HG03039 (cell line): Measurements from ENCODE around the gene RWDD3.

Experiments
- ATAC-seq: cut with Tn5 transposase; IDR thresholded peaks from one replicate; pipeline ENCODE4 v1.9.1; 2021; ENCODE audit warnings: mild to moderate bottlenecking, moderate library complexity; ENCODE audit not compliant: unreplicated experiment

The RWDD3 gene

DNA sequence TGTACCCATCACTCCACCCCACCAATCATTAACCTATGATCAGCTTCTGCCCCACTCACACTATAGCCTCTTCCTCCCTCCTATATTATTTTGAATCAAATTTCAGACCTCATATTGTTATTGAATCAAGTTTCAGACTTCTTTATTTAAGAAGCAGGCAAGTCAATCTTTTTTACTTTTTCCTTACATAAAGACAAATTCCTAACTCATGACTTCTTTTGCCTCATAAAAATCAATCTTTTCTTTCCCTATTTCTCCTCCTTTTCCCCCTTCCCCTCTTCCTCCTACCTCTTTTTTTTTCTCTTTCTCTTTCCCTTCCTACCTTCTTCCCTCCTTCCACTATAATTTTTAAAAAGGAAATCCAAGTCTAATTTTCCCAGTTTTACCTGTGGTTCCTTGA, 4.3 kb upstream of the RWDD3 start:
- no peak for ATAC-seq

DNA sequence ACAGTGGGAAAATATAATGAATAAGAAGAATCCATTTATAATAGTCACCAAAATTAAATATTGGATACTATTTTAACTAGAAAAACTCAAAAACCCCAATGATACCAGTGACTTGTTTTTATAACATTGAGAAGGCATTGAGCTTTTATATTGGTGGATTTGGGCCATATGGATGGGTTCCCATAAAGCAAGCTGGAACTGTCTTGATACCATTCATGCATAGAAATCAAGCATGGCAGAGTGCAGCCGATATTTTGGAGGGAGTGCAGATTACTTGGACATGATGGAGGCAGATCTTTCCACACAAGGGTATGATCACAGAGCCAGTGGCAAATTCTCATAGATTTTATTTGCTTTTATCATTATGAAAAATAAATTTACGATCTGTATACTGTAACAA, 3.8 kb upstream of the RWDD3 start:
- ATAC-seq = no peak

DNA sequence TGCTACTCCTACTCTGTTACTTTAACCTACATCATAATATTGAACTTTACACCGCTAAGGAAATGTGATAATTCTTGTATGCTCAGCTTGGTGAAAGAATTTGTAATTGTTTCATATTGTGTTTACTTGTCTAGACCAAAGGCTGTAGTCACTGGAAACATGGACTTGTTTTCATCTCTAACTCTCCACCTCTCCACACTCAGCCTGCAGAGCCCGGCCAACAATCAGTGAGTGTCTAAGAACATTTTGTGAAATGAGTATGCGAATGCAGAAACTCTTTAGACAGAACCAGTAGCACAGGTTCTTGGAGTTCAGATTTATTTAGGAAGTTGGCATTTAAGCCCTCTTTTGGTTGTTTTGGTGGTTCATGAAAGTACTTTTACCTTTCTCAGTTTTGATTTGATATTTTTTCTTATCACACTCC, 3.2 kb upstream of the RWDD3 start:
- no peak for ATAC-seq

DNA sequence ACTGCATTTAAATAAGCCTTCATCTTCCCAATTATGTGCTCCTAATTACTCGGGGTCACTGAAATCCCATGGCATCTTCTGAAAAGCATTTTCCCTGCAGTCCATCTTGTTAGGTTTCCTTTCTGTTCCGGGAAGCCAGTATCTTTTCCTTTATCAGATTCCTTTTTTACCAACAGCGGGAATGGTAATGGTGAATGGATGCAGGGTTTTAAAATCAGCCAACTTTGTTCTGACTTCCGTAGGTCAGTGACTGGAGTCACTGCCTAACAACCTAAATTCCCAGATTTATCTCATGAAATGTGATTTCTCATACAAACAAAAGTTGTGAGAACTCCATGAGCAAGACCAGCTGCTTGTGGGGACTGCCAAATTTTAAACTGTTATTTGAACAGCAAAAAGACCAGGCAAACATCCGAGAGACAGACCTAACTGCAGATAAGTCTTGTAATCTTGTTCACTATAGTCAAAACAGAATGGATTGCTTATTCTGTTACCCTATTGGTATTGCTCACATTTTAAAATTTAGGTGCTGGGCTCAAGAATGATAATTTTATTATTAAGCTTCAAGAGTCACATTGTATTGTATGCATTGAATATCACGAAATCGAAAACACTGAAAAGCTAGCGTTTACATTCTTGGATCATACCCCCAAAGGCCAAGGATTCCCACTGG, 1.2 kb upstream of the RWDD3 start:
- no peak for ATAC-seq

DNA sequence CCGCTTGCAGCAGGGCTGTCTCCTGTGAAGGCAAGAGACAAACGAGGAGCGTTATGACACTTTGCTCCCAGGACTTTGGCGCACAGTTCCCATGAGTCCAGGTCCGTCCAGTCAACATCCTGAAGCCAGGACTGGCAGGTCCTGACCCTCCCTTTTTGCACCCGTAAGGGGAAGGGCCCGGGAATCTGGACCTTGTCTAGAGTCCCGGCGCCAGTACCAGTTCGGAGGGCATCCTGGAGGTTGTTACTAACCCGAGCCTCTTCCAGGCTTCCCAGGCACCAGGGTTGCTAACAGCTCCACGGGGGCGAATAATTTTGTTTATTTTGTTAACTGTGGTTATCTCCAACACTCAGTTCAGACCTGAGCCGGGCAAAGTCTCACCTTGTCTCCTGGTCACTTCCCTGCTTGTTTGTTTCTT, 682 bp upstream of the RWDD3 start:
- no peak for ATAC-seq

DNA sequence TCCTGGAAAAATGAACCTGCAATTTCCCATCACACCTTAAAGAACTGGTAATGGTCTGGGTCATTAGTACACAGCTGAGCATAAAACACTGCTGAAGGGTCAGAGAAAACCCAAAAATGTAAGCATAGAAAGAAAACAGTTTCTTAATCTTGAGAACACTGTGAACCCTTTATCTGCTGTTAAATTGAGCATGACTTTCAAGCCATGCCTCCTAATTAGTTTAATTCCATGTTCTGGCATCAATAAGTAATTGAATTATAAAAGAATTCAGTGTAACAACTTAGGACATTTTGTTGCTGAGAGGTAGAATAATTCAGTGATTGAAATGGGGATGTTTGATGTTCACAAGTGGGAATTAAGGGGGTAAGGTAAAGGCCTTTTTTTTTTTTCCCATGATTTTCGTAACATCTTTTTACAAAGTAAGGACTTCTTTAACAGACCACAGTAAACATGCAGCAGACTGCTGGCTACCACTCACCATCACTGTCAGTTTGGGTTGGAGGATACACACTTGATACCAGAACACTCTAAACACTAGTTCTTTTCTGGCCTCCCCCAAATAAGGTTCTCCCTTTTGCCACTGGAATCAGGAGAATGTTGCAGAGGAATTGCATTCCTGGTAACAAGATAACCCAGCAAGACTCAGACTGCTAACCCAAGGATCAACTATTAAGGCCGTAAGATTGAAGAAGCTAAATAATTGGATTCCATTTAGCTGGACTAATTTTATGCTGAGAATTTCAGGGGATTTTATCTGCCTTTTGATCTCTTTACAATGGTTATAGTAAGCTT, 3.0 kb downstream of the RWDD3 start:
- ATAC-seq = no peak

DNA sequence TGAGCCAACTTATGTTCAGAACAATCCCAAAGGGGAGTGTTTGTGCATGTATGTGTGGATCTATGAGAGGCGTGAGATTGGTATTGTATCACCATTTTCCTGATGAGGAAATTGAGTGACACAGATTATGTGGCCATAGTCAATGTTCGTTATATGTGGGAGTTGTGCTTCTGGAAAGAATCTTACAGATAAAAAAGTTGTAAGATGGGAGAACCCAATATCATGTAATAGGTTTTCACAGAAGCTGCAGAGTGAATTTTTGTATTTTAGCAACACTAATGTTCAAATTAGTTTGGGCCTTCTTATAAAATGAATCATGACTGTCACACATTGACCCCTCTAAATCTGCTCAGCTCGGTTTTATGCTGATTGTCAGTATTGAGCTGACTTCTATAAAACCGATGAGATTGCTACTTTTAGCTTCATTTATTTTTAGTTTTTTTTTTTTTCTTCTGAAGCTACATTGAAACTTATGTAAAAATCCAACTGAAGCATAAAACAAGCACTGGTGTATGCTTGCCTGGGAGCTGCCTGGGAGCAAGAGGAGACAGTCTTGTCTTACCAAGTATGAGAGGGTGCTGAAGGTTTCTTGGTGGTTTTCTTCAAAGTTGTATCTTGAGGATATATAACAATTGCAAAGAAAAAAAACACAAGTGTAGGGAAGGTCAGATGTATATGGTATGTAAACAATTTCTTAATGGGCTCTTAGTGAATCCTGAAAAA, 4.1 kb downstream of the RWDD3 start:
- ATAC-seq = no peak

DNA sequence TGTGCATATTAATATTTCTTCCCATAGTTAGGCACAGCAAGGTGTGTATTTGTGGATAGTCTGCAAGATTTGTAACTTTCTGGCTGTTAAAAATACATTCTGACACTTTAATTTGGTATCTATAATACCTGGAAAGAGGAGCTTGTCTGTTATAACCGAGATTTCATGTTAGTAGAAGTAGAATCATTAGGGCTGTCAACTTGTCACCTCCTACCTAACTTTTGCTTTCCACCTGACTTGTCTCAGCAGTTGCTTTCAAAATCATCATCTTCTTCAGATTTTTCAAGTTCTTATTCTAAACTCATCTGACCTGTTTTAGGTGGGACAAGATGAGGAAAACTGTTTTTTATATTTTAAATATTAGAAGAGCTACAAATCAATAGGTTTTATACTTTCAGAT, 11.0 kb downstream of the RWDD3 start:
- ATAC-seq = no peak

DNA sequence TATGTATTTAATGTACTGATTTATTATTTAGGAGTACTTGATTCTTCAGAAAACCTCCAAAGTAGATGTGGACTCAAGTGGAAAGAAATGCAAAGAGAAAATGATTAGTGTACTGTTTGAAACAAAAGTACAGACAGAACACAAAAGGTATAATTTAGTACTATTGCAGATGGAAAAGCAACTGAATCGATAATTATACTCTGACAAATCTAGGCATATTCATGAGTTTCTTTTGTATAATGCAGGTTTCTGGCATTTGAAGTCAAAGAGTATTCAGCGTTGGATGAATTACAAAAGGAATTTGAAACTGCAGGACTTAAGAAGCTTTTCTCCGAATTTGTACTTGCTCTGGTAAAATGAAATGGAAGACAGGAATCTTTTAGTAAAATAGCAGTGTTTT, 12.5 kb downstream of the RWDD3 start:
- ATAC-seq = no peak

DNA sequence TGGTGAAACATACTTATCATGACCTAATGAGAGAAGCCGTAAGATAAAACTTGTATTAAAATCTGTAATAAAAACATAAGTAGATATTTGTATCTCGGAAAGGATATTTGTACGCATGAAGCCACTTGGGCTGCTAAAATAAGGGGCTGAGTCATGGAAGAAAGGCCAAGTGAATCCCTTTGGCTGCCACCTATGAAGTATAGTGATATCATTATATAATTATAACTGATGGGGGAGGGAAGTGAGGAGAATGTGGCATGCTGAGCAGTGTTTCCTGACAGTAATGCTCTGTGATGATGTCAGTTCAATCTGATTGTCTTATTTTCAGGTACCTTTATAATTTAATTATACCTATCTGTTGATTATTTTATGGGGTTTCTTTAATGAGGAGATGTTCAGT, 13.6 kb downstream of the RWDD3 start:
- no peak for ATAC-seq

DNA sequence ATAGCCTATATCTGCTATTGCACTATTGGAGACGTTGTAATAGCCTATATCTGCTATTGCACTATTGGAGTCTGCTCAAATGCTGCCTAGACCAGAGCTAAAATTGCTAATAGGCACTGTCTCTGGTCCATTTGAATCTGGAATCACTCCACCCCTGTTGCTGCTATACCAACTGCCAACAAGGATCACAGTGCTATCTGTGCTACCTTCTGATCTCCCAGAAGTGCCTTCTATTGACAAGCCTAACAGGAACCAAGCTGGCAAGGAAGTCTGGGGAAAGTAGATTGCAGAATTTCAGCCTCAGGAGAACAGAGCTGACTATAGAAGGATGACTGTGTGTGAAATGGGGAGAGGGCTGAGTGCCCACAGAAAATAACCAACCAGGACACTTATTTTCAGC, 15.9 kb downstream of the RWDD3 start:
- no peak for ATAC-seq

DNA sequence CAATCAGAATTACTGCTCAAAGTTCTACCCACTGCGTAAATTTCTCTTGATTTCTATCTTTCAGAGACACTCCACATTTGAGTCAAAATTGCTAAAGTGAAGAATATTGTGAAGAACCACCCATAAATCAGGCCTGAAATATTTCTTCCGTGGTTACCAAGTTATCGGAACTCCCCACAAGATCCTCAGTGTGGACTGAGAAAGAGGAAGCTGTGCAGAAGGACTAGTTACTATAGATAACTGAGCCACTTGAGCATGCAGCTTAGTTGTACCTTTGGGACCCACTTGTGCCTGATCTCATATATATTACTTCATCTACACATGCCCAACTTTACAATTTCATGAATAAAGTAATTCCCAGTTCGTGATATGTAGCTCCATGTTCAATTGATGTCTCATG, 18.4 kb downstream of the RWDD3 start:
- no peak for ATAC-seq

DNA sequence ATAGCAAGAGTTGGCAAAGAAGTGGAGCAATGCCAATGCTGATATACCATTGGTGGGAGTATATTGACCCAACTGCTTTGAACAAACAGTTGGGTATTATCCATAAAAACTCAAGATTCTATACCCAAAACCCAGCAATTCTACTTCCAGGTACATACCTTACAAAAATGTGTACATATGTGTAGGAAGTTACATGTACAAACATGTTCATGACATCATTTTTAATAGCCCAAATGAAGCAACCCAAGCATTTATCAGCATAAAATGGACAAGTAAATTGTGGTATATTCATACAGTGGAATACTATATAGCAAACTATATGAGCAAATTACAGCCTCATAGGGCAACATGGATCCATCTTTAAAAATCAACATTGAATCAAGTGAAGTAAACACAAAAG, 20.9 kb downstream of the RWDD3 start:
- no peak for ATAC-seq

DNA sequence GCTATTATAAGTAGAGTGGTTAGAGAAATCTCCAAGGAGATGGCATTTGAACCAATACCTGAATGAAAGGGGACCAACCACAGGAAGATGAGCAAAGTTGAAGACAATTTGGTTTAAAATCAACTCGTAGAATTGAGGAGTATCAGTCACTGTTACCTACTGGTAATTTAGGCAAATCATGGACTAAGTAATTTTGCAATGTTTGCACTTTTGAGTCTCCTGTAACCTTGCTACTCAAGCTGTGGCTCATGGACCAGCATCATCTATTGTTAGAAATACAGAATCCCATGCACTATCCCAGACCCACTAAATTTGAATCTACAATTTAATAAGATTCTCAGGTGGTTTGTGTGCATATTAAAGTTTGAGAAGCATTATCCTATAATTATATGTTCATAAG, 21.8 kb downstream of the RWDD3 start:
- no peak for ATAC-seq

DNA sequence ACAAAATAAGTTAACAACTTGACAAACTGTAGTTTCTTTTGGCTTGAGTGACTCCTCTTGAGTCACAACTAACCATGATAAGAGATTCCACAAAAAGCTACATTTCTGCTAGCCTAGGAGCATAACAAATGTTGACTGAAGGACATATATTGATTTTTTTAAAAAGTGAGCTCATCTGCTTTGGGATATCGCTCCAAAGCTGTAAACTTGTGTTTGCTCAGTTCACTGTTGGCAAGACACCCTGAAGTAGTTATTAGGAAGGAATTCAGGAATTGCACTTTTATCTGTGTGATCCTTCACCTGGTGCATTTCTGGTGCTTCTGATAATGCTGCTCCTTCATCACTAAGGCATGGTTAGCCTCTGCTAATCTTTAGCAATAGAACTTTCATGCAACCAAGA, 23.7 kb downstream of the RWDD3 start:
- no peak for ATAC-seq

DNA sequence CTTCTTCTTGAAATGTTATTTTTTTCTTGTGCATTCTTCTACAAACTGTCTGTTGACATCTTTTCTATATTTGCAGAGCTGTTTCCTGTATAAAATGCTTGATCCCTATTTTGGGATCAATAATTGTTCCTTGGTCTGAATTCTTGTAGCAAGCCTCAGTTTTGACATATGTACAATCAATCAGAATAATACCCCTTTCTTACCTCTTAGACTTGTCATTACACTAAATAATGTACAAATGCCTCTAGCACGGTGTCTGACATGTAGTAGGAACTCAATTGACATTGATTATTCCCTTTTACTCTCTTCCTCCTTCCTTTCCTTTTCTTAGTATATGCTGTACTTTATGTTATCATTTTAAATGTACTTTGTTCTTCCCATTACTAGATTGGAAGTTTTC, 25.2 kb downstream of the RWDD3 start:
- no peak for ATAC-seq

DNA sequence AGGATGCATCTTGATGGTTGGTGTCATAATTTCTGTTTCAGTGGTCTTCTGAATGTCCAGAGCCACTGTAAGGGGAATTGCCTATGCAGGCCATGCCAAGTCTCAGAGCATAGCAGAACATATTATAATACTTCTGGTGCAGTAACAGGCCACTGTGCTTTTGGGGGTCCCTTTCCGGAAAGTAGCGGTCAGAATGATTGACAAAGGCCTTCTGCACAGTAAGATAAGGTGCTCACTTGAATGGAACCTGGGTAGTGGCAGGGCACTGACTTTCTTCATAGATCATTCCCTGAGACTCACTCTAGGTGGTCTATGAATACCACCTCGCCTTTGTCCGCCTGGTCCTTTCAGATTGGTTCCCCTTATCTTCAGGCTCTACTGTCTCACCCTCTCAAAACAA, 28.9 kb downstream of the RWDD3 start:
- no peak for ATAC-seq

DNA sequence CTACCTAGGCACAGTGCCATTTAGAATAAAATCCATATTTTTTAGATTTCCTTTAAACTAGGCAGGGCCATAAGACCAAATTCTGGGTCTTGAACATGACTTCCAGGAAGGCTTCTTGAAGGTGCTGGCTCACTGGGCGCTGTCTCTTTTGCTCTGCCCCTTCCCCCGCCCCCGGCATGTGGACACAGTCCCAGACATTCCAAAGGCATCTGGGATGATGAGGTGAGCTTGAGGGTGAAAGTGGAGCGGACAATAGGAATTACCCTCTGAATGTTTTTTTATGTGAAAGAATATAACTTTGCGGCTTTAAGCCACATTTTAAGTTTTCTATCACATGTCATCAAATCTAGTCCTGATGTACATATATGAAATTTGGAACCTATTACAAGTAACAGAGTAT, 29.4 kb downstream of the RWDD3 start:
- ATAC-seq = no peak

DNA sequence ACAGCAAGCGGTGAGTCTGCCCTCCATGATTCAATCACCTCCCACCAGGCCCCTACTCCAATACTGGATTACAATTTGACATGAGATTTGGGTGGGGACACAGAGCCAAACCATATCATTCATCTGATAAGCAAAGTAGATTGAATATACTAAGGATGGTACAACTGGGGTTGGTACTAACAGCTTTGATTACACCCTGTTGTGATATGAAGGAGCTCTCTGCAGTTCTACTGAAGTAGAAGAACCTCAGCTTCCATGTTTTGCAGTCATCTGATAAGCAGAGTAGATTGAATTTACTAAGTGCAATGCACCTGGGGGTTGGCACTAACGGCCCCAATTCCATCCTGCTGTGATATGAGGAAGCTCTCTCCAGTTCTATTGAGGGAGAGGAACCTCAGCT, 31.1 kb downstream of the RWDD3 start:
- no peak for ATAC-seq

DNA sequence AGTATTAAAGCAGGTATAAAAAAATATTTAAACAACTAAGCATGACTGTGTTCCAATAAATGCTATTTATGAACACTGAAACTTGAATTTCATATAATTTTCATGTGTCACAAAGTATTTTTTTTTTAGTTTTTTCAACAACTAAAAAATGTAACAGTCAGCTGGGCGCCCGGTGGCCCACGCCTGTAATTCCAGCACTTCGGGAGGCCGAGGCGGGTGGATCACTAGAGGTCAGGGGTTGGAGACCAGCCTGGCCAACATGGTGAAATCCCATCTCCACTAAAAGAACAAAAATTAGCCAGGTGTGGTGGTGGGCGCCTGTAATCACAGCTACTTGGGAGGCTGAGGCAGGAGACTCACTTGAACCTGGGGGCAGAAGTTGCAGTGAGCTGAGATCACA, 42.4 kb downstream of the RWDD3 start:
- no peak for ATAC-seq

DNA sequence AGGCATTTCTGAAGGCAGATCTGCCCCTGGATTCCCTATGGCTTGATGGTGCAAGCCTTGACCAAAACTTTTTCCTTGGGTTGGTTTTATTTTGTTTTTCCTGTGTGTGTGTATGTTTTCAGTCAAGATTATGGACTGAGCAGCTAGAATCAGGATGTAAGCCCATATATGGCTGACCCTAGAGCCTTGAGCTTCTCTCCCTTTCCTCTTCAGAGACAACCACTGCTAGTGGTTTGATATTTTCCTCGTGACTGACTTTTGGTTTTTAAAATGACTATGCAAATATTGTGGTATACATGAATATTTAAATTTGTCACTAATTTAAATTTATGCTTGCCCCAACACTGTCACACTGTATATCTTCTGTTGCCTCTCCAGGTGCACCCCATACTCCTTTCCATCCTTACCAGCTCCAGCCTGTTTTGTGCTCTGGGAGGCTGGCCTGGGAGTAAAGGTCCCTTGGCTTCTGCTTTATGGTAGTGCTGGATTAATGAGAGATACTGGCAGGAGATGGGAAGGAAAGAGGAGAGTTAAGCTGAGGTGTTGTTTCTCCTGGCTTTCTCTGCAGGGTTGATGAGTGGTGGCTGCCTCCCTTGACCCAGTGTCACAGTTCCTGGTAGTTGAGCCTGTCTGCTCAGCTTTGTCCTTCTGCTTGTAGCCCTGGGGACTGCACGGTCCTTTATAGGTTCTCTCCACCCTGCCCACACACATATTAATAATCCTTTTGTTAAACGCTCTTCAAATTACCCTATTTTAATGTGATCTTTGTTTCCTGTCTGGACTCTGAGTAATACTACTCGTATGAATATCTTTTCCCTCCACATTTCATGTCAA, 44.4 kb downstream of the RWDD3 start:
- ATAC-seq = peak; percentile 66
